GM19043 (cell line): Measurements from ENCODE around the gene SPG11.
"Not testable (repeated sequence)": the region's sequence is repeated elsewhere in the genome, so short reads cannot be mapped to it uniquely, and the experiment has no call there.

ENCODE experiments used
- ATAC-seq: cut with Tn5 transposase; IDR thresholded peaks from one replicate; pipeline ENCODE4 v1.9.1; 2021; ENCODE audit warnings: low read depth; ENCODE audit not compliant: unreplicated experiment

The SPG11 gene, protein sequence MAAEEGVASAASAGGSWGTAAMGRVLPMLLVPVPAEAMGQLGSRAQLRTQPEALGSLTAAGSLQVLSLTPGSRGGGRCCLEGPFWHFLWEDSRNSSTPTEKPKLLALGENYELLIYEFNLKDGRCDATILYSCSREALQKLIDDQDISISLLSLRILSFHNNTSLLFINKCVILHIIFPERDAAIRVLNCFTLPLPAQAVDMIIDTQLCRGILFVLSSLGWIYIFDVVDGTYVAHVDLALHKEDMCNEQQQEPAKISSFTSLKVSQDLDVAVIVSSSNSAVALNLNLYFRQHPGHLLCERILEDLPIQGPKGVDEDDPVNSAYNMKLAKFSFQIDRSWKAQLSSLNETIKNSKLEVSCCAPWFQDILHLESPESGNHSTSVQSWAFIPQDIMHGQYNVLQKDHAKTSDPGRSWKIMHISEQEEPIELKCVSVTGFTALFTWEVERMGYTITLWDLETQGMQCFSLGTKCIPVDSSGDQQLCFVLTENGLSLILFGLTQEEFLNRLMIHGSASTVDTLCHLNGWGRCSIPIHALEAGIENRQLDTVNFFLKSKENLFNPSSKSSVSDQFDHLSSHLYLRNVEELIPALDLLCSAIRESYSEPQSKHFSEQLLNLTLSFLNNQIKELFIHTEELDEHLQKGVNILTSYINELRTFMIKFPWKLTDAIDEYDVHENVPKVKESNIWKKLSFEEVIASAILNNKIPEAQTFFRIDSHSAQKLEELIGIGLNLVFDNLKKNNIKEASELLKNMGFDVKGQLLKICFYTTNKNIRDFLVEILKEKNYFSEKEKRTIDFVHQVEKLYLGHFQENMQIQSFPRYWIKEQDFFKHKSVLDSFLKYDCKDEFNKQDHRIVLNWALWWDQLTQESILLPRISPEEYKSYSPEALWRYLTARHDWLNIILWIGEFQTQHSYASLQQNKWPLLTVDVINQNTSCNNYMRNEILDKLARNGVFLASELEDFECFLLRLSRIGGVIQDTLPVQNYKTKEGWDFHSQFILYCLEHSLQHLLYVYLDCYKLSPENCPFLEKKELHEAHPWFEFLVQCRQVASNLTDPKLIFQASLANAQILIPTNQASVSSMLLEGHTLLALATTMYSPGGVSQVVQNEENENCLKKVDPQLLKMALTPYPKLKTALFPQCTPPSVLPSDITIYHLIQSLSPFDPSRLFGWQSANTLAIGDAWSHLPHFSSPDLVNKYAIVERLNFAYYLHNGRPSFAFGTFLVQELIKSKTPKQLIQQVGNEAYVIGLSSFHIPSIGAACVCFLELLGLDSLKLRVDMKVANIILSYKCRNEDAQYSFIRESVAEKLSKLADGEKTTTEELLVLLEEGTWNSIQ (N-terminal part only)

DNA sequence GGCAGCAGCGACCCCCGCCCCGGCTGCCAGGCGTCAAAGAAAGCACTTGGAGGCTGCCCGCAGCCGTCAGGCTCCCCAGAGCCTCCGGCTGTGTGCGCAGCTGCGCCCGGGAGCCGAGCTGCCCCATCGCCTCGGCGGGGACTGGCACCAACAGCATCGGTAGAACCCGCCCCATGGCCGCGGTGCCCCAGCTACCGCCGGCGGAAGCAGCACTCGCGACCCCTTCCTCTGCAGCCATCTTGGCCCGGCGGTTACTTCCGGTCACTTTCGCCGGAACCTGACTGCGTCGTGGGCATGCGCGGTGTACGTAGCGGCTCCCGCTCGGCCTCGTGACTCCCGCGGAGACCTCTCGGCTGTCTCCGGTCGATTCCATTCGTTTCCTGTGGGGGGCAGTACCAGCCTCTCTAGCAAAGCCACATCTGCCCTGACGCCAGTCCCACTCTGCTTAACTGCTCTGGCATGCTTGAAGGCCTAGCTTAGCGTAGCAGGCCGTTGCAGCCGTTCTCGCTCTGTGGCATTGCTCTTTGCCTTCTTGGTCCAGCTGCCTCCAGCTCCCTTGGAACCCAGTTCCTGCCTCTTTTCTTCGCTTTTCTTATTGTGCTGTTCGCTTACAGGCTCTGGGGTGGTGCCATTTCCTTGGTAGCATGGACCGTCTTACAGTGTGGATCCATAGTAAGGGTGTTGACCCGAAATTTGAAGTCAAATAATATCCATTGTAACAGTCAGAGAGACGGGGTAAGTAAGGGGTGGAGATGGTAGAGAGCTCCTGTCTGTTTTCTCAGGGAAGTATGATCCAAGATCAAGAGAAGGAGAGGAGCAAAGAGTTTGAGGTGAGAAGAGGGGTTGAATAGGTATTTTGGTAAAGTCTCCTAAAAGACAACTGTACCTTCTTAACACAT is at the start of gene SPG11:
TSS of gene SPG11 (minus strand) at position 253 of the 899 bp plus-strand sequence. CDS start at position 238, 15 bp downstream.
- peak; percentile 70 for ATAC-seq

DNA sequence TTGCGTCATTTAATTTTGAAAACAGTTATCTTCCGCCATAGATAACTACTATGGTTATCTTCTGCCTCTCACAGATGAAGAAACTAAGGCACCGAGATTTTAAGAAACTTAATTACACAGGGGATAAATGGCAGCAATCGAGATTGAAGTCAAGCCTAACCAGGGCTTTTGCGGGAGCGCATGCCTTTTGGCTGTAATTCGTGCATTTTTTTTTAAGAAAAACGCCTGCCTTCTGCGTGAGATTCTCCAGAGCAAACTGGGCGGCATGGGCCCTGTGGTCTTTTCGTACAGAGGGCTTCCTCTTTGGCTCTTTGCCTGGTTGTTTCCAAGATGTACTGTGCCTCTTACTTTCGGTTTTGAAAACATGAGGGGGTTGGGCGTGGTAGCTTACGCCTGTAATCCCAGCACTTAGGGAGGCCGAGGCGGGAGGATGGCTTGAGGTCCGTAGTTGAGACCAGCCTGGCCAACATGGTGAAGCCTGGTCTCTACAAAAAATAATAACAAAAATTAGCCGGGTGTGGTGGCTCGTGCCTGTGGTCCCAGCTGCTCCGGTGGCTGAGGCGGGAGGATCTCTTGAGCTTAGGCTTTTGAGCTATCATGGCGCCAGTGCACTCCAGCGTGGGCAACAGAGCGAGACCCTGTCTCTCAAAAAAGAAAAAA is 49.0 kb upstream of the SPG11 start:
- ATAC-seq: no peak

DNA sequence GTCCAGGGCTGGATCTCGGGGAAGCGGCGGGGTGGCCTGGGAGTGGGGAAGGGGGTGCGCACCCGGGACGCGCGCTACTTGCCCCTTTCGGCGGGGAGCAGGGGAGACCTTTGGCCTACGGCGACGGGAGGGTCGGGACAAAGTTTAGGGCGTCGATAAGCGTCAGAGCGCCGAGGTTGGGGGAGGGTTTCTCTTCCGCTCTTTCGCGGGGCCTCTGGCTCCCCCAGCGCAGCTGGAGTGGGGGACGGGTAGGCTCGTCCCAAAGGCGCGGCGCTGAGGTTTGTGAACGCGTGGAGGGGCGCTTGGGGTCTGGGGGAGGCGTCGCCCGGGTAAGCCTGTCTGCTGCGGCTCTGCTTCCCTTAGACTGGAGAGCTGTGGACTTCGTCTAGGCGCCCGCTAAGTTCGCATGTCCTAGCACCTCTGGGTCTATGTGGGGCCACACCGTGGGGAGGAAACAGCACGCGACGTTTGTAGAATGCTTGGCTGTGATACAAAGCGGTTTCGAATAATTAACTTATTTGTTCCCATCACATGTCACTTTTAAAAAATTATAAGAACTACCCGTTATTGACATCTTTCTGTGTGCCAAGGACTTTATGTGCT is 48.4 kb upstream of the SPG11 start:
- ATAC-seq: no peak

DNA sequence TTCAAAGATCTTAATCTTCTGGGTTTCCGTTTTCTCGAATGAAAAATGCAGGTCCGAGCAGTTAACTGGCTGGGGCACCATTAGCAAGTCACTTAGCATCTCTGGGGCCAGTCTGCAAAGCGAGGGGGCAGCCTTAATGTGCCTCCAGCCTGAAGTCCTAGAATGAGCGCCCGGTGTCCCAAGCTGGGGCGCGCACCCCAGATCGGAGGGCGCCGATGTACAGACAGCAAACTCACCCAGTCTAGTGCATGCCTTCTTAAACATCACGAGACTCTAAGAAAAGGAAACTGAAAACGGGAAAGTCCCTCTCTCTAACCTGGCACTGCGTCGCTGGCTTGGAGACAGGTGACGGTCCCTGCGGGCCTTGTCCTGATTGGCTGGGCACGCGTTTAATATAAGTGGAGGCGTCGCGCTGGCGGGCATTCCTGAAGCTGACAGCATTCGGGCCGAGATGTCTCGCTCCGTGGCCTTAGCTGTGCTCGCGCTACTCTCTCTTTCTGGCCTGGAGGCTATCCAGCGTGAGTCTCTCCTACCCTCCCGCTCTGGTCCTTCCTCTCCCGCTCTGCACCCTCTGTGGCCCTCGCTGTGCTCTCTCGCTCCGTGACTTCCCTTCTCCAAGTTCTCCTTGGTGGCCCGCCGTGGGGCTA is 47.8 kb upstream of the SPG11 start, which contains the start of the genes B2M and PATL2:
TSS of gene B2M (plus strand) at position 422 of the 647 bp plus-strand sequence. CDS start at position 452, 30 bp downstream.
TSS of gene PATL2 (minus strand) at position 228 of the 647 bp plus-strand sequence. CDS start 34,833 bp downstream, outside the sequence.
- peak; percentile 76 for ATAC-seq

DNA sequence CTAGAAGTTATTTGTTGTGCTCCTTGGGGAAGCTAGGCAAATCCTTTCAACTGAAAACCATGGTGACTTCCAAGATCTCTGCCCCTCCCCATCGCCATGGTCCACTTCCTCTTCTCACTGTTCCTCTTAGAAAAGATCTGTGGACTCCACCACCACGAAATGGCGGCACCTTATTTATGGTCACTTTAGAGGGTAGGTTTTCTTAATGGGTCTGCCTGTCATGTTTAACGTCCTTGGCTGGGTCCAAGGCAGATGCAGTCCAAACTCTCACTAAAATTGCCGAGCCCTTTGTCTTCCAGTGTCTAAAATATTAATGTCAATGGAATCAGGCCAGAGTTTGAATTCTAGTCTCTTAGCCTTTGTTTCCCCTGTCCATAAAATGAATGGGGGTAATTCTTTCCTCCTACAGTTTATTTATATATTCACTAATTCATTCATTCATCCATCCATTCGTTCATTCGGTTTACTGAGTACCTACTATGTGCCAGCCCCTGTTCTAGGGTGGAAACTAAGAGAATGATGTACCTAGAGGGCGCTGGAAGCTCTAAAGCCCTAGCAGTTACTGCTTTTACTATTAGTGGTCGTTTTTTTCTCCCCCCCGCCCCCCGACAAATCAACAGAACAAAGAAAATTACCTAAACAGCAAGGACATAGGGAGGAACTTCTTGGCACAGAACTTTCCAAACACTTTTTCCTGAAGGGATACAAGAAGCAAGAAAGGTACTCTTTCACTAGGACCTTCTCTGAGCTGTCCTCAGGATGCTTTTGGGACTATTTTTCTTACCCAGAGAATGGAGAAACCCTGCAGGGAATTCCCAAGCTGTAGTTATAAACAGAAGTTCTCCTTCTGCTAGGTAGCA is 47.0 kb upstream of the SPG11 start:
- no peak for ATAC-seq

DNA sequence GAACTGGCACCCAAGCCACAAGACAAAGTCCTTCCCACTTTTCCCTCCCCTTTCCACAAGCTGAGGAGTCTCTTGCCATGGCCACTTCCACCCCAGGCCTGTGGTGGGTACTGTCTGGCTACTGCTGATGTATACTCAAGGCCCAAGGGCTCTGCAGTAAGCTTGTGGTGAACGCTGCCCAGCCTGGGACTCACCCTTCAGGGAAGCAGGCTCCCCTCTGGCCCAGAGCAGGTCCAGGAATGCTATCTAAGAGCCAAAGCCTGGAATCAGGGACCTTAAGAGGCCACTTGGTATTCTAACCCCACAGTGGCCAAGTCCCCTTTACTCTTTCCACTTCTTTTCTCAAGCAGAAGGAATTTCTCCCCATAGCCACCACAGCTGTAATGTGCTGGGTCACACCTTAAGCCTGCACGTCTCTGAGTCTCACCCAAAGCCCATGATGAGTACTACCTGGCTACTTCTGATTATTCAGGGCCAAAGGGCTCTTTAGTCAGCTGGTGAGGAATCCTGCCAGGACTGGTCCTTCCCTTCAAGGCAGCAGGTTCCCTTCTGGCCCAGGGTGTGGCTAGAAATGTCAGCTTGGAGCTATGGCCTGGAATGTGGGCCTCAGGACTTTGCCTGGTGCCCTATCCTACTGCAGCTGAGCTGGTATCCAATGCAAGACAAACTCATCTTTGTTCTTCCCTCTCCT is 43.6 kb upstream of the SPG11 start:
- ATAC-seq: no peak

DNA sequence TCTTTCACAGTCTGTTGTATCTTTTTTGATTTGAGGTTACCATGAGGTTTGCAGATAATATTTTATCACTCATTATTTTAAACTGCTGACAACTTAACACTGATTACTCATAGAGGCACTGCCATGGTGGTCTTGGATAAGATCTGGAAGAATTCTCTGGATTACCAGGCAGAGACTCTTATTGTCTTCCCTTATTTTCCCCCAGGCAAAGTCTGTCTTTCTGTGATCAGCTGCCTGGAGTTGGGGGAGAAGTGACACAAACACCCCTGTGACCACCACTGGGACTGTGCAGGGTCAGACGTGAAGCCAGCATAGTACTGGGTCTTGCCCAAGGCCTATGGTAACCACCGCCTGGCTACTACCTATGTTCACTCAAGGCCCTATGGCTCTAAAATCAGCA is 42.9 kb upstream of the SPG11 start:
- ATAC-seq: no peak

DNA sequence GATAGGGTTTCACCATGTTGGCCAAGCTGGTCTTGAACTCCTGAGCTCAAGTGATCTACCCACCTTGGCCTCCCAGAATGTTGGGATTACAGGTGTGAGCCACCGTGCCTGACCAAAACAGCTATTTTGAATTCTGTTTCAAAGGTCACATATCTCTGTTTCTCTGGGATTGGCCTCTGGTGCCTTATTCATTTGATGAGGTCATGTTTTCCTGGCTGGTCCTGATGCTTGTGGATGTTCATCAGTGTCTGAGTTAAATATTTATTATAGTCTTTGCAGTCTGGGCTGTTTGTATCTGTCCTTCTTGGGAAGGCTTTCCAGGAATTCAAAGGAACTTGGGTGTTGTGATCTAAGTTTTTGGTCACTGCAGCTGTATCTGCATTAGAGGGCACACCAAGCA is 42.5 kb upstream of the SPG11 start:
- no peak for ATAC-seq

DNA sequence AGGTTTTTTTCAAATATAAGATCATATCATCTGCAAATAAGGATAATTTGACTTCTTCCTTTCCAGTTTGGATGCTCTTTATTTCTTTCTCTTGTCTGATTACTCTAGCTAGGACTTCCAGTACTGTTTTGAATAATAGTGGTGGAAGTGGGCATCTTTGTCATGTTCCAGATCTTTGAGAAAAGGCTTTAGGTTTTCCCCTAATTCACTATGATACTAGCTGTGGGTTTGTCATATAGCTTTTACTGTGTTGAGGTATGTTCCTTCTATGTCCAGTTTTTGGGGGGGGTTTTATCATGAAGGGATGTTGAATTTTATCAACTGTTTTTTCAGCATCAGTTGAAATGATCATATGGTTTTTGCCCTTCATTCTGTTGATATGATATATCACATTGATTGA is 37.2 kb upstream of the SPG11 start:
- ATAC-seq: not testable (repeated sequence)

DNA sequence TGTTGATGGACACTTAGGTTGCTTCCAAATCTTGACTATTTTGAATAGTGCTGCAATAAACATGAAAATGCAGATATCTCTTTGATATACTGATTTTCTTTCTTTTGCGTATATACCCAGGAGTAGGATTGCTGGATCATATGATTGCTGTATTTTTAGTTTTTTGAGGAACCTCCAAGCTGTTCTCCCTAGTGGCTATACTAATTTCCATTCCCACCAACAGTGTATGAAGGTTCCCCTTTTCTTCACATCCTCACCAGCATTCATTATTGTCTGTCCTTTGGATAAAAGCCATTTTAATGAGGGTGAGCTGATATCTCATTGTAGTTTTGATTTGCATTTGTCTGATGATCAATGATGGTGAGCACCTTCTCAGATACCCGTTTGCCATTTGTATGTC is 35.2 kb upstream of the SPG11 start:
- ATAC-seq: no peak

DNA sequence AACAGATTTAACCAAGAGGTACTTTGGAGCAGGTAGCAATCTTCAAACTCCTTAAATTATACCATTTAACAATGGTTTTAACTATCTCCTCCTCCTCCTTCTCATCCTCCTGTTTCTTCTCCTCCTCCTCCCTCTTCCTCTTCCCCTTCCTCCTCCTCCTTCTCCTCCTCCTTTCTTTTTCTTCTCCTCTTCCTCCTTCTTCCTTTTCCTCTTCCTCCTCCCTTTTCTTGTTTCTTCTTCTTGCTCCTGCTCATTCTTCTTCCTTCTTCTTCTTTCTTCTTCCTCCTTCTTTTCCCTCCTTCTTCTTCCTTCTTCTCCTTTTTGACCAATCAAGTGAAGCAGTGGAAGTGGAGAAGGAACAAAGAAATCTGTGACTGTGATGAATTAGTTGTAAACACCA is 33.6 kb upstream of the SPG11 start:
- no peak for ATAC-seq

DNA sequence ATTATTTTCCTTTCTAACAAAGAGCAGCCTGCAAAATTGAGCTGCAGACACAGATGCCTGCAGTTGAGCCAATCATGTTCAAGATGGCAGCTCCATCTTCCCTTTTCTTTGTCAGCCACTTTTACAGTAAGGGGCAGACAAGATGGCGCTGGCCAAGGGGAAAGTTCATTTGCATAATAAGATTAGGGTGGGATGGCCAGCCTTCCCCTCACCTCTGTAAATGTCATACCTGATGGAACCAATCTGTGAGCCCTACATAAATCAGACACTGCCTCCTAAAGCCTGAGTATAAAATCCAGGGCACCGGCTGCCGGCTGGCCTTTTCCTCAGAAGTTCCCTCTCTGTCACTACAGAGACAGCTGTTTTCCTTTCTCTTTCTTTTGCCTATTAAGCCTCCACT is 31.8 kb upstream of the SPG11 start:
- no peak for ATAC-seq

DNA sequence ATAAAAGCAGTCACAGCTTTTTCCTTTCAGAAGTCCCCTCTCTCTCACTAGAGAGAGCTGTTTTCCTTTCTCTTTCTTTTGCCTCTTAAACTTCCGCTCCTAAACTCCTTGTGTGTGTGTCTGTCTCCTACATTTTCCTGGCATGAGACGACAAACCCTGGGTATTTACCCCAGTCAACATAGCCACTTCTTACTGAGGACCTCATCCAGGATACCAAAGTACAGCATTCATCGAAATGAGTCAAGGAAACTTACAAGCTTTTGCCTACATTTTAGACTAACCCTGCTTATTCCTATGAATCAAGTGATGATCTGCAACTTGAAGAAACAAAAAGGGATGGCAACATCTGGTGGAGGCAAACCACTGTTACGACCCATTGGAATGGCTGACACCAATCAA is 31.0 kb upstream of the SPG11 start:
- ATAC-seq: no peak

DNA sequence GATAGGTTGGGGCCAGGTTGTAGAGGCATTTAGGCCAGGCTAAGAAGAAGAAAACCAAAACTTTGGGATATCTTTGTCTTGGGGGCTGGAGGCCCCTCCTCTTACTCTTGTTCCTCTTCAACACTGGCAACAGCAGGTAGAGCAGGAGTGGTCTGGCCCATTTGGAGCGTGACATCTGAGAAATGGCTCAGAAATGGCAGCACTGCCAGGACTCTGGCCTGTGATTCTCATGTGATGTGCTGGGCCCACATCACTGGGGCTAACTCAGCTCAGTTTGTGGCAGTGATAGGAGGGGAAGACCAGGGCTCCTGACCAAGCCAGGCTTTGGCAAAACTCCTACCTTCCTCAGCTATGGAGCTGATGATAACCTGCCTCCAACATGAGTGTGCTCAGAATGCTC is 29.2 kb upstream of the SPG11 start:
- no peak for ATAC-seq

DNA sequence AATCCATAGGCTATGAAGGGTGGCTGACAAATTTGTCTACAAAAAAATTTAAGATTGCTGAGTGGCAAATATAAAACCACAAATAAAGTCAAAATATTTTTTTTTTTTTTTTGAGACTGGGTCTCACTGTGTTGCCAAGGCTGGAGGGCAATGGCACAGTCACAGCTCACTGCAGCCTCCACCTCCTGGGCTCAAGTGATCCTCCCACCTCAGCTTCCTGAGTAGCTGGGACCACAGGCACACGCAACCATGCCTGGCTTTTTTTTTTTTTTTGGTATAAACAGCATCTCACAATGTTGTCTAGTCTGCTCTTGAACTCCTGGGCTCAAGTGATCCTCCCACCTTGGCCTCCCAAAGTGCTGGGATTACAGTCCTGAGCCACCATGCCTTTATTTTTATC is 26.8 kb upstream of the SPG11 start:
- ATAC-seq: not testable (repeated sequence)

DNA sequence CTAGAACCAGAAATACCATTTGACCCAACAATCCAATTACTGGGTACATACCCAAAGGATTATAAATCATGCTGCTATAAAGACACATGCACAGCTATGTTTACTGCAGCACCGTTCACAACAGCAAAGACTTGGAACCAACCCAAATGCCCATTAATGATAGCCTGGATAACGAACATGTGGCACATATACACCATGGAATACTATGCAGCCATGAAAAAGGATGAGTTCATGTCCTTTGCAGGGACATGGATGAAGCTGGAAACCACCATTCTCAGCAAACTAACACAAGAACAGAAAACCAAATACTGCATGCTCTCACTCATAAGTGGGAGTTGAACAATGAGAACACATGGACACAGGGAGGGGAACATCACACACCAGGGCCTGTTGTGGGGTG is 25.9 kb upstream of the SPG11 start:
- not testable (repeated sequence) for ATAC-seq
